WTC11 (cell line): Measurements from ENCODE around the gene NBPF1. TPM values are rescaled to one million over a fixed set of nuclear protein-coding genes. Genes with fewer than 3 reads are reported as not detected.
"Not testable (repeated sequence)": the region's sequence is repeated elsewhere in the genome, so short reads cannot be mapped to it uniquely, and the experiment has no call there.

Source experiments
- ATAC-seq: fragments of 200-7000 bp; cut with Tn5 transposase; 2 replicates; pipeline ENCODE4 v1.10.0; 2021; ENCODE audit warnings: mild to moderate bottlenecking, moderate library complexity
- CTCF ChIA-PET: fragments of 300-600 bp; sonication (Branson Sonifier 250); formaldehyde crosslinking; loops from one replicate; lab custom pipeline; 2021; ENCODE audit warnings: antibody characterized with exemption; lab: Charles Lee
- POLR2A ChIA-PET: fragments of 350-600 bp; sonication (Branson Sonifier 250); formaldehyde crosslinking; loops from one replicate; lab custom pipeline; 2021; ENCODE audit warnings: antibody characterized with exemption; lab: Charles Lee
- DNase-seq: peaks from one replicate; pipeline ENCODE4 v3.0.0; 2021; ENCODE audit warnings: low spot score
- H3K27ac Mint-ChIP-seq: 2 replicates; pipeline ENCODE4 v1.8.0; 2021; ENCODE audit warnings: mixed read lengths
- H3K27me3 Mint-ChIP-seq: 2 replicates; pipeline ENCODE4 v1.8.0; 2021; ENCODE audit warnings: low read depth, mild to moderate bottlenecking, moderate library complexity, mixed read lengths
- H3K36me3 Mint-ChIP-seq: 2 replicates; pipeline ENCODE4 v1.8.0; 2021; ENCODE audit warnings: mixed read lengths
- H3K4me1 Mint-ChIP-seq: 2 replicates; pipeline ENCODE4 v1.8.0; 2022; ENCODE audit warnings: mixed read lengths
- H3K4me3 Mint-ChIP-seq: 2 replicates; pipeline ENCODE4 v1.8.0; 2021; ENCODE audit warnings: mild to moderate bottlenecking, moderate library complexity, mixed read lengths
- H3K9me3 Mint-ChIP-seq: 2 replicates; pipeline ENCODE4 v1.8.0; 2021; ENCODE audit warnings: mixed read lengths
- ARID4B ChIP-seq: sonication (generic); formaldehyde crosslinking; IDR thresholded peaks from 2 replicates; pipeline ENCODE4 v1.8.0; 2023; ENCODE audit warnings: missing genetic modification reagents, mild to moderate bottlenecking, borderline replicate concordance
- ATF1 ChIP-seq: sonication (generic); formaldehyde crosslinking; IDR thresholded peaks from 2 replicates; pipeline ENCODE4 v1.8.1; 2023; ENCODE audit warnings: mild to moderate bottlenecking, moderate library complexity, missing genetic modification reagents
- ATF3 ChIP-seq: sonication (generic); formaldehyde crosslinking; conservative IDR thresholded peaks from 2 replicates; pipeline ENCODE4 v1.8.1; 2022; ENCODE audit warnings: mild to moderate bottlenecking, missing genetic modification reagents
- CBFB ChIP-seq: sonication (generic); formaldehyde crosslinking; IDR thresholded peaks from 2 replicates; pipeline ENCODE4 v1.8.1; 2022; ENCODE audit warnings: mild to moderate bottlenecking, low read depth, missing genetic modification reagents
- CREB1 ChIP-seq: sonication (generic); formaldehyde crosslinking; IDR thresholded peaks from 2 replicates; pipeline ENCODE4 v1.8.0; 2023; ENCODE audit warnings: mild to moderate bottlenecking, missing genetic modification reagents
- CTCF ChIP-seq: fragments of 200-600 bp; IDR thresholded peaks from 2 replicates; pipeline ENCODE4 v1.8.0; 2022; ENCODE audit warnings: antibody characterized with exemption
- GRHL2 ChIP-seq: fragments of 250-450 bp; sonication (Bioruptor Pico); IDR thresholded peaks from 2 replicates; pipeline ENCODE4 v1.8.0; 2022; ENCODE audit warnings: mild to moderate bottlenecking, moderate library complexity; ENCODE audit not compliant: insufficient replicate concordance, severe bottlenecking
- KAT7 ChIP-seq: sonication (generic); formaldehyde crosslinking; IDR thresholded peaks from 2 replicates; pipeline ENCODE4 v1.8.1; 2023; ENCODE audit warnings: missing genetic modification reagents, mild to moderate bottlenecking, borderline replicate concordance
- MAX ChIP-seq: sonication (generic); formaldehyde crosslinking; IDR thresholded peaks from 2 replicates; pipeline ENCODE4 v1.8.0; 2022; ENCODE audit warnings: mild to moderate bottlenecking, missing genetic modification reagents
- MLX ChIP-seq: sonication (generic); formaldehyde crosslinking; IDR thresholded peaks from 2 replicates; pipeline ENCODE4 v1.8.1; 2023; ENCODE audit warnings: mild to moderate bottlenecking, missing genetic modification reagents, moderate library complexity
- PREB ChIP-seq: sonication (generic); formaldehyde crosslinking; IDR thresholded peaks from 2 replicates; pipeline ENCODE4 v1.8.1; 2022; ENCODE audit warnings: mild to moderate bottlenecking, missing genetic modification reagents, moderate library complexity, borderline replicate concordance
- SOX15 ChIP-seq: fragments of 250-450 bp; sonication (Bioruptor Pico); IDR thresholded peaks from 2 replicates; pipeline ENCODE4 v1.9.0; 2021; ENCODE audit warnings: mild to moderate bottlenecking
- TCF7 ChIP-seq: sonication (generic); formaldehyde crosslinking; IDR thresholded peaks from 2 replicates; pipeline ENCODE4 v1.8.0; 2022; ENCODE audit warnings: mild to moderate bottlenecking, low read depth, missing genetic modification reagents, moderate library complexity
- TEAD1 ChIP-seq: sonication (generic); formaldehyde crosslinking; IDR thresholded peaks from 2 replicates; pipeline ENCODE4 v1.8.0; 2022; ENCODE audit warnings: mild to moderate bottlenecking, missing genetic modification reagents
- ZNF219 ChIP-seq: sonication (generic); formaldehyde crosslinking; IDR thresholded peaks from 2 replicates; pipeline ENCODE4 v1.8.0; 2023; ENCODE audit warnings: missing genetic modification reagents, mild to moderate bottlenecking, borderline replicate concordance
- total RNA-seq: library from RNA; stranded (reverse); gene quantifications from 3 replicates; pipeline ENCODE4 v1.2.3, GENCODE V29; 2021

Gene NBPF1
- total RNA-seq, 1 experiment from 2014 or later, result 18.3 TPM

GRCh38 chr1:16623812-16624719 lies 10.7 kb upstream of the NBPF1 start:
- CTCF ChIA-PET, result interaction anchor here (0.6 to 2.5 kb wide), 25 partner anchors 7 to 708 kb away, joined by 3 to 27 read pairs (median 4); partner anchors contain the start of genes CROCC and NBPF1
- POLR2A ChIA-PET, H3K4me1 Mint-ChIP-seq, H3K27me3 Mint-ChIP-seq, H3K9me3 Mint-ChIP-seq, H3K4me3 Mint-ChIP-seq, H3K27ac Mint-ChIP-seq, ATAC-seq: not testable (repeated sequence)
- peaks cover 19% of the 10 kb centered on the region for H3K36me3 Mint-ChIP-seq
- 0 out of 2 replicates have a peak, but pooled peaks have one; percentile 15 for TF ChIP-seq ATF3 (CRISPR knock-in tag)
- TF ChIP-seq ZNF219 (CRISPR knock-in tag), result 0 out of 2 replicates have a peak, but pooled peaks have one; percentile 40
- TF ChIP-seq PREB (CRISPR knock-in tag), result 0 out of 2 replicates have a peak, but pooled peaks have one; percentile 43
- peak; percentile 14 for DNase-seq

- CTCF ChIA-PET, result interaction anchor here (1.9 kb wide), 1 partner anchor 14 kb away, joined by 8 read pairs; no protein-coding TSS in a partner anchor
- POLR2A ChIA-PET, H3K9me3 Mint-ChIP-seq, H3K4me3 Mint-ChIP-seq, H3K4me1 Mint-ChIP-seq, H3K27ac Mint-ChIP-seq, ATAC-seq, H3K27me3 Mint-ChIP-seq: not testable (repeated sequence)
- H3K36me3 Mint-ChIP-seq, result peaks cover 15% of the 10 kb centered on the region
- DNase-seq, result peak; percentile 7
Observed at GRCh38 chr1:16623337-16623736, 10.0 kb upstream of the NBPF1 start.

- H3K27ac Mint-ChIP-seq, H3K9me3 Mint-ChIP-seq, POLR2A ChIA-PET, ATAC-seq, H3K4me1 Mint-ChIP-seq, H3K4me3 Mint-ChIP-seq, H3K27me3 Mint-ChIP-seq, H3K36me3 Mint-ChIP-seq: not testable (repeated sequence)
- CTCF ChIA-PET, result interaction anchor here (0.9 to 4.9 kb wide), 22 partner anchors 9 to 424 kb away, joined by 3 to 73 read pairs (median 14); partner anchors contain the start of genes CROCC and NBPF1
- DNase-seq, result peak; percentile 17
Observed at GRCh38 chr1:16621681-16622315, 8.4 kb upstream of the NBPF1 start.

- no peaks in the 10 kb centered on the region for H3K4me1 Mint-ChIP-seq
- DNase-seq, result no peak
- ATAC-seq, result no peak
- H3K9me3 Mint-ChIP-seq, result no peaks in the 10 kb centered on the region
- ChIA-PET POLR2A (interaction anchor here (0.5 to 1.0 kb wide), 5 partner anchors 9 to 480 kb away, joined by 3 to 6 read pairs (median 3); no protein-coding TSS in a partner anchor), CTCF (interaction anchor here (0.7 to 4.9 kb wide), 69 partner anchors 9 to 614 kb away, joined by 3 to 73 read pairs (median 5); partner anchors contain the start of genes CROCC, NBPF1, NECAP2 and PADI2)
- no peak overlapping the region for H3K27ac Mint-ChIP-seq
- no peaks in the 10 kb centered on the region for H3K27me3 Mint-ChIP-seq
- no peak overlapping the region for H3K4me3 Mint-ChIP-seq
- peaks cover 5% of the 10 kb centered on the region for H3K36me3 Mint-ChIP-seq
- no peak for TF ChIP-seq CBFB (CRISPR knock-in tag)
- no peak for TF ChIP-seq KAT7 (CRISPR knock-in tag)
- TF ChIP-seq SOX15 (CRISPR knock-in tag), result no peak
- no peak for TF ChIP-seq ATF1 (CRISPR knock-in tag)
- TF ChIP-seq CREB1 (CRISPR knock-in tag), result no peak
- TF ChIP-seq TEAD1 (CRISPR knock-in tag), result peak; percentile 37; the same call in 1 of the 2 replicates
- TF ChIP-seq TCF7, result no peak
- TF ChIP-seq CTCF, result peak; percentile 61
- TF ChIP-seq GRHL2 (CRISPR knock-in tag), result no peak
- TF ChIP-seq MAX (CRISPR knock-in tag), result no peak
- no peak for TF ChIP-seq ARID4B (CRISPR knock-in tag)
- no peak for TF ChIP-seq MLX (CRISPR knock-in tag)
Observed at GRCh38 chr1:16621300-16621658, 7.9 kb upstream of the NBPF1 start.
